ENCODE data around the gene TMPRSS9.

GRCh38 chr19:2415973-2416319, 55.9 kb downstream of the TMPRSS9 start:
- TF ChIP-seq POLR2AphosphoS5 (IDR thresholded peaks at IDR 0.05) (no peak), CTCF (IDR thresholded peaks at IDR 0.05; ENCODE audit: poor library complexity, severe bottlenecking) (no peak), EZH2 (IDR thresholded peaks at IDR 0.05; ENCODE audit: borderline replicate concordance, insufficient read depth, low read length, poor library complexity, severe bottlenecking) (no peak), EP300 (conservative IDR thresholded peaks at IDR 0.05; ENCODE audit: poor library complexity, severe bottlenecking) (no peak), MXI1 (conservative IDR thresholded peaks at IDR 0.05; ENCODE audit: poor library complexity, severe bottlenecking) (no peak), RAD21 (conservative IDR thresholded peaks at IDR 0.05) (no peak), REST (IDR thresholded peaks at IDR 0.05; ENCODE audit: borderline replicate concordance) (no peak), TAF1 (IDR thresholded peaks at IDR 0.05; ENCODE audit: low read depth) (no peak)

Measured in neural cell (in vitro differentiated cells).